AG09309 (cell line): Measurements from ENCODE around the gene ZDHHC24.
A peak's percentile ranks its signal among the peaks of the same experiment; 100 is the strongest.

ENCODE experiments used
- DNase-seq: peaks from one replicate; pipeline ENCODE4 v3.0.0-alpha.2; 2010; ENCODE audit warnings: low read depth
- H3K4me3 ChIP-seq: 2 replicates; pipeline ENCODE4 v1.5.1; 2011; ENCODE audit warnings: mild to moderate bottlenecking, low read depth, low read length, moderate library complexity; ENCODE audit not compliant: control insufficient read depth
- TF ChIP-seq, protein P1 (sequence below): IDR thresholded peaks from 2 replicates; pipeline ENCODE4 v1.5.1; 2011; ENCODE audit warnings: mild to moderate bottlenecking, low read depth, low read length, inconsistent platforms; ENCODE audit not compliant: insufficient read depth, control insufficient read depth; ENCODE audit errors: missing control alignments

The ZDHHC24 gene, protein sequence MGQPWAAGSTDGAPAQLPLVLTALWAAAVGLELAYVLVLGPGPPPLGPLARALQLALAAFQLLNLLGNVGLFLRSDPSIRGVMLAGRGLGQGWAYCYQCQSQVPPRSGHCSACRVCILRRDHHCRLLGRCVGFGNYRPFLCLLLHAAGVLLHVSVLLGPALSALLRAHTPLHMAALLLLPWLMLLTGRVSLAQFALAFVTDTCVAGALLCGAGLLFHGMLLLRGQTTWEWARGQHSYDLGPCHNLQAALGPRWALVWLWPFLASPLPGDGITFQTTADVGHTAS

DNA sequence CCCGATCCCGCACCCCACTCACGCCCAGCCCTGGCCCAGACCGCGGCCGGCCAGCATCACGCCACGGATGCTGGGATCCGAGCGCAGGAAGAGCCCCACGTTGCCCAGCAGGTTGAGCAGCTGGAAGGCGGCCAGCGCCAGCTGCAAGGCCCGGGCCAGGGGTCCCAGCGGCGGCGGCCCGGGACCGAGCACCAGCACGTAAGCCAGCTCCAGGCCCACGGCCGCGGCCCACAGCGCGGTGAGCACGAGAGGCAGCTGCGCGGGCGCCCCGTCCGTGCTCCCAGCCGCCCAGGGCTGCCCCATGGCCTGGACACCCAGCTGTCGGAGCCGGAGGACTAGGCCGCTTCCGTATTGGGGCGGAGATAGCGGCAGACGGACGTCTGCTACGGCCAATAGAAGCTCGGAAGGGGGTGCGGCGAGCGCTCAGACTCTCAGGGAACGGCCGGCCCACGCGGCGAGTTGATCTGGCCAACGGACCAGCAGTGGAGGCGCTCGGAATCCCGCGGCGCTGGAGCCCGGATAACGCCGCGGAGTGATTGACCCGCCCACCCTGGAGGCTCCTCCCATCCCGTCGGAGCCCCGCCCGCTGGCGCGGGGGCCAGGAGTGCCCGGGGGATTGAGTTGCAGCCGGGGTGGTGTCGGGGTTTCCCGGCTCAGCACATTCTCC, at the start of gene ZDHHC24:
TSS of gene ZDHHC24 (minus strand) at position 348 of the 667 bp plus-strand sequence. CDS start at position 303, 45 bp downstream.
- TF ChIP-seq, protein P1, sequence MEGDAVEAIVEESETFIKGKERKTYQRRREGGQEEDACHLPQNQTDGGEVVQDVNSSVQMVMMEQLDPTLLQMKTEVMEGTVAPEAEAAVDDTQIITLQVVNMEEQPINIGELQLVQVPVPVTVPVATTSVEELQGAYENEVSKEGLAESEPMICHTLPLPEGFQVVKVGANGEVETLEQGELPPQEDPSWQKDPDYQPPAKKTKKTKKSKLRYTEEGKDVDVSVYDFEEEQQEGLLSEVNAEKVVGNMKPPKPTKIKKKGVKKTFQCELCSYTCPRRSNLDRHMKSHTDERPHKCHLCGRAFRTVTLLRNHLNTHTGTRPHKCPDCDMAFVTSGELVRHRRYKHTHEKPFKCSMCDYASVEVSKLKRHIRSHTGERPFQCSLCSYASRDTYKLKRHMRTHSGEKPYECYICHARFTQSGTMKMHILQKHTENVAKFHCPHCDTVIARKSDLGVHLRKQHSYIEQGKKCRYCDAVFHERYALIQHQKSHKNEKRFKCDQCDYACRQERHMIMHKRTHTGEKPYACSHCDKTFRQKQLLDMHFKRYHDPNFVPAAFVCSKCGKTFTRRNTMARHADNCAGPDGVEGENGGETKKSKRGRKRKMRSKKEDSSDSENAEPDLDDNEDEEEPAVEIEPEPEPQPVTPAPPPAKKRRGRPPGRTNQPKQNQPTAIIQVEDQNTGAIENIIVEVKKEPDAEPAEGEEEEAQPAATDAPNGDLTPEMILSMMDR = no peak
- peak; percentile 86 for DNase-seq
- H3K4me3 ChIP-seq = peak within 1 kb of the TSS; percentile 74

DNA sequence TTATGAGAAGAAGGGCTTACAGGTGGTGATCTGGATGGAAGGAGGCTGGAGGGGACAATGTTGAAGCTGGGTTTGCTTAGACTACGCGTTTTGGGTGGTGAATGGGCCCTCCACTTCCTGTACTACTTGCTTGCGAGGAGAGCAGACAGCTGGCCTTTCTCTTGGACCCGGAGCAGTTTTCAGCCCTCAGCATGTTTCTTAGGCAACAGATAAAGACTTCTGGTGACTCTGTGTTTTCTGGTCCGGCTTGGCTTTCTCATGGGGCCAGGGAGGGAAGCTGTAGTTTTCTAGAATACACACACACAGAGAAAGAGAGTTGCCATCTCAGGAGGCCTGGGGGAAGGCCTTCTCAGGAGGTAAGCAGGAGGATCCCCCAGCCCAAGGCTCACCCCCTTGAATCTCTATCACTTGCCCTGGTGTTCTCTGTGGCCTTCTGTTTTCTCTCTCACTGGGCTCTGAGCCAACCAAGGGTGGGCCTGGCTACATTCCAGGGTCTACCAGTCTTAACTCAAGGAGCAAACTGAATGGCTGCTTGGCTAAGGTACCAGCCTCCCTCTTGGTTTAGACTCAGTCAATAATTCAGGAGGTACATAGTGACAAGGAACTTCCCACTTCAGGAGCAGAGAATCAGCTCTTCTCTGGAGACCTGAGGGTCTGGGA, 49.5 kb upstream of the ZDHHC24 start:
- no peak for DNase-seq
- TF ChIP-seq, protein P1 = no peak

DNA sequence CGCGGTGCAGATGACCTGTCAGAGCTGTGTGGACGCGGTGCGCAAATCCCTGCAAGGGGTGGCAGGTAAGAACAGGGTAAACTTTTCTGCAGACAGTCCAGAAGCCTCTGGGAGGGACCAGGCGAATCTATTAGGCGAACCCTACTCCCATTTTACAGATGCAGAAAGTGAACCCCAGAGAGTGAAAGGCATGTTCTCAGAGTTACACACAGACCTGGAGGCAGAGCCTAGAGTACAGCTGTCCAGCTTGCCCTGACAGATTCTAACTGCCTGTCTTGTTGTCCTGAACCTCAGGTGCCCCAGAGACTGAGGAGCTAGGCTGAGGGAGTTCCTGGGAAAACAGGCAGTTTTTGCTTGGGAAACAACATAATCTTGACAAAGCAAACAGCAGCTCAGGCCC, 47.8 kb upstream of the ZDHHC24 start:
- TF ChIP-seq, protein P1 = no peak
- peak overlapping the region; percentile 63 for H3K4me3 ChIP-seq
- DNase-seq = no peak

More for the DNA sequence above, 49.5 kb upstream of the ZDHHC24 start:
- H3K4me3 ChIP-seq = no peak overlapping the region

DNA sequence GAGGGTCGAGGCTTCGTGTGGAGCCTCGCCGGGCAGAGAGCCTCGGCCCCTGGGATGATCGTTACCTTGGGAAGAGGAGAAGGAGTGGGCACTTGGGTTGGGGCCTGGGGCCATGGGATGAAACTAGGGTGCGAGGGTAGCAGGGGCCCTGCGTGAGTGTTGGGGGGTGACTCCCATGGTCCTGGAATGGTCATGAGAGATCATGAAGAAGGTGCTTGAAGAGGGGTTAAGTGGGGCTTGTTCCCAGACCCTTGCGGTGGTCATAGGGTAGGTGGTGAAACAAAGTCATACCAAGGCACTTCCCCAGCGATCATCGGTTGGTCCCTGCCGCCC, 47.4 kb upstream of the ZDHHC24 start:
- TF ChIP-seq, protein P1 = no peak
- DNase-seq = no peak
- peak overlapping the region; percentile 63 for H3K4me3 ChIP-seq

DNA sequence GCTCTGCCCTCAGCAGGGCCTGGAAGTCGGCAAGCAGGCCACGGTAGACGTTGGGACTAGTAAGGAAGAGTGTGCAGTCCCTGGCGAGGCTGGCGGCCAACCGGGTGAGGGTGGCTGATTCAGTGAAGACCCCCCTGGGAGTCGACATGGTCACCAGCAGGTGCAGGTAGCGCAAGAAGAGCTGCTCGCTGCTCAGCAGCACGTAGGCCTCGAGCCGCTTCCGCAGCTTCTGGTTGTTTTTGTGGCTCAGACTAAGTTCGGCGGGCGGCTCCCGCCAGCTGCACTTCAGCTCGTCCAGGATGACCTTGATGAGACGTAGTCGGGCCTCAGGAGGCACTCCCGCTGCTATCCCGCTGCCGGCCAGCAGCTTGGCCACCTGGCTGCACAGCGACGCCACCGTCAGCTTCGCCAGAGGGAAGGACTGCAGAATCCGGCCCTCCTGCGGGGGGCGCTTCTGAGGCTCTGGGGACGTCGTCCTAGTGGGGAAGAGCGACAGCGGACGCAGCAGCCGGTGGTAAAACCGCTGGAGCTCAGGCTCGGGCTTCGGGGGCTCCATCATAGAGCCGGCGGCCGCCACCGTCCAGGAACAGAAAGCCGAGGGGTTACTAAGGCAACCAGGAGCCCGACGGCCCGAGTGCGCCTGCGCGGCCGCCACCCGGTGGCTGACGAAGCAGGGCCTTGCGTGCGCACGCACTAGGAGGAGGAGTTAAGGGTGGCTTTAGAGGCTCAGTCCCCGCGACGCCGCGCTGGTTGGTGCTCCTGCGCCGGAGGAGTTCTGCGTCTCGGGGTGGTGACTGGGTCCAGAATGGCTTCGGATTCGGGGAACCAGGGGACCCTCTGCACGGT, 46.8 kb upstream of the ZDHHC24 start, which contains the start of the genes CCDC87 and CCS:
TSS of gene CCDC87 (minus strand) at position 607 of the 846 bp plus-strand sequence. CDS start at position 559, 48 bp downstream.
TSS of gene CCS (plus strand) at position 729 of the 846 bp plus-strand sequence. CDS start at position 806, 77 bp downstream.
- peak within 1 kb of the TSS; percentile 63 for H3K4me3 ChIP-seq
- peak; percentile 73 for DNase-seq

More for the DNA sequence above, 46.8 kb upstream of the ZDHHC24 start, which contains the start of the genes CCDC87 and CCS:
- TF ChIP-seq, protein P1 = peak; percentile 74
